ENCODE results near the gene GNE. TPM values are rescaled to one million over a fixed set of nuclear protein-coding genes. Genes with fewer than 3 reads are reported as not detected.

GNE gene
- total RNA-seq, 1 donor from 2014 or later: 32.8 TPM

GRCh38 chr9:36169708-36170107 lies 88.5 kb downstream of the GNE start:
- no peak for DNase-seq (ENCODE audit: low spot score)

- peak; percentile 16 for DNase-seq (ENCODE audit: low spot score)
Measured at GRCh38 chr9:36169166-36169565, 89.1 kb downstream of the GNE start, which contains the start of gene CCIN. CCIN (plus strand) TSS chr9:36169388; CDS start chr9:36169503, 115 bp downstream.

- DNase-seq (ENCODE audit: low spot score): peak; percentile 96
Measured at GRCh38 chr9:36166168-36166927, 91.9 kb downstream of the GNE start.

- DNase-seq (ENCODE audit: low spot score): no peak
Measured at GRCh38 chr9:36165826-36166167, 92.5 kb downstream of the GNE start.

DNA sequence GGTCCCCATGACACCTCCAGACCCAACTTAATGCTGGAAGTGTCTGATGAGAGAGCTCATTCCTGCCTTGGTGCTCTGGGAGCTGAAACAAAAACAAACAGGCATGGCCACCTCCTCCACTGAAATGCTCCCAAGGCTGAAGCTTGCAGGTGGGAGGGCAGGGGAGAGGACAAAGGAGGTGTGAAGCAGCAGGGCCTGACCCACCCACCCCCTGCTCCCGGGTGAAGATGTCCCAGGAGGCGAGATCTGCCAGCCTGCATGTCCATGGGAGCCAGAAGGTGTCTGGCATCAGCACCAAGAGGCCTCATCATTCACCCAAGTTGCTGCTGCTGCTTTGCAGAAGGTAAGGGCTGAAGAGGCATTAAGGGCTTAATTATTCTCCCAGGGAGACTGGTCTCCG lies 93.3 kb downstream of the GNE start:
- DNase-seq (ENCODE audit: low spot score): no peak

Other genes with a start within 250 kb of the GNE start
- 18.5 TPM for gene RECK, start 221.5 kb downstream of the GNE start, total RNA-seq
- gene GLIPR2, start 121.7 kb downstream of the GNE start, total RNA-seq: 81.7 TPM
- 0.87 TPM for gene CCIN, start 89.1 kb downstream of the GNE start, total RNA-seq
- gene CLTA, start 67.5 kb downstream of the GNE start, total RNA-seq: 190 TPM
- 31.3 TPM for gene RNF38, start 141.8 kb upstream of the GNE start, total RNA-seq

Data from mesenteric fat pad (tissue), 1 donor.